OCI-LY7 (cell line): Measurements from ENCODE around the gene RAD51B.

Source experiments
- EZH2phosphoT487 ChIP-seq: fragments of 200-600 bp; sonication (generic); IDR thresholded peaks from 2 replicates; pipeline ENCODE4 v1.6.1; 2018; ENCODE audit warnings: low read depth, borderline replicate concordance, mild to moderate bottlenecking, mixed run types, antibody characterized with exemption, low read length, moderate library complexity, mixed read lengths
- TF ChIP-seq, protein P1 (sequence below): fragments of 200-600 bp; sonication (generic); conservative IDR thresholded peaks from 2 replicates; pipeline ENCODE4 v1.5.1; 2014; ENCODE audit warnings: mild to moderate bottlenecking, antibody characterized with exemption, low read length, moderate library complexity, mixed read lengths

DNA sequence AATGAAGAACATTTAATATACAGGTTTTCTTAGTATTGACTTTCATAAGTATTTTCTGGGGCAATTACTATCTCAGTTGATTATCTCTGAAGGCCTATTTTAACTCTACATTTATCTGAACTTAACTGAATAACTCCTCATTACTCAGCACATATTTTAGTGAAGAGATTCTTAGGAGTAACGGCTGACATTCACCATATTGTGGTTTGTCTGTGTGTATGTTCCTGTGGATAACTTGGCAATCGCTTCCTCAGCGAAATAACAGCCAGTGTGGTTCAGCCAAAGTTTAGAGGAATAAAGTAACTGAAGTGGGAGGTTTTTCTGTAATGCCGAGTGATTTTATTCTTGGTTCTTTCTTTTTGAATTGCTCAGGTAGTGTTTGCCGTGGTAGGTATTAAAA, 168.0 kb downstream of the RAD51B start:
- TF ChIP-seq, protein P1, sequence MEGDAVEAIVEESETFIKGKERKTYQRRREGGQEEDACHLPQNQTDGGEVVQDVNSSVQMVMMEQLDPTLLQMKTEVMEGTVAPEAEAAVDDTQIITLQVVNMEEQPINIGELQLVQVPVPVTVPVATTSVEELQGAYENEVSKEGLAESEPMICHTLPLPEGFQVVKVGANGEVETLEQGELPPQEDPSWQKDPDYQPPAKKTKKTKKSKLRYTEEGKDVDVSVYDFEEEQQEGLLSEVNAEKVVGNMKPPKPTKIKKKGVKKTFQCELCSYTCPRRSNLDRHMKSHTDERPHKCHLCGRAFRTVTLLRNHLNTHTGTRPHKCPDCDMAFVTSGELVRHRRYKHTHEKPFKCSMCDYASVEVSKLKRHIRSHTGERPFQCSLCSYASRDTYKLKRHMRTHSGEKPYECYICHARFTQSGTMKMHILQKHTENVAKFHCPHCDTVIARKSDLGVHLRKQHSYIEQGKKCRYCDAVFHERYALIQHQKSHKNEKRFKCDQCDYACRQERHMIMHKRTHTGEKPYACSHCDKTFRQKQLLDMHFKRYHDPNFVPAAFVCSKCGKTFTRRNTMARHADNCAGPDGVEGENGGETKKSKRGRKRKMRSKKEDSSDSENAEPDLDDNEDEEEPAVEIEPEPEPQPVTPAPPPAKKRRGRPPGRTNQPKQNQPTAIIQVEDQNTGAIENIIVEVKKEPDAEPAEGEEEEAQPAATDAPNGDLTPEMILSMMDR: no peak
- no peak for TF ChIP-seq EZH2phosphoT487
